ENCODE results near the gene NUBP2.

NUBP2 gene

DNA sequence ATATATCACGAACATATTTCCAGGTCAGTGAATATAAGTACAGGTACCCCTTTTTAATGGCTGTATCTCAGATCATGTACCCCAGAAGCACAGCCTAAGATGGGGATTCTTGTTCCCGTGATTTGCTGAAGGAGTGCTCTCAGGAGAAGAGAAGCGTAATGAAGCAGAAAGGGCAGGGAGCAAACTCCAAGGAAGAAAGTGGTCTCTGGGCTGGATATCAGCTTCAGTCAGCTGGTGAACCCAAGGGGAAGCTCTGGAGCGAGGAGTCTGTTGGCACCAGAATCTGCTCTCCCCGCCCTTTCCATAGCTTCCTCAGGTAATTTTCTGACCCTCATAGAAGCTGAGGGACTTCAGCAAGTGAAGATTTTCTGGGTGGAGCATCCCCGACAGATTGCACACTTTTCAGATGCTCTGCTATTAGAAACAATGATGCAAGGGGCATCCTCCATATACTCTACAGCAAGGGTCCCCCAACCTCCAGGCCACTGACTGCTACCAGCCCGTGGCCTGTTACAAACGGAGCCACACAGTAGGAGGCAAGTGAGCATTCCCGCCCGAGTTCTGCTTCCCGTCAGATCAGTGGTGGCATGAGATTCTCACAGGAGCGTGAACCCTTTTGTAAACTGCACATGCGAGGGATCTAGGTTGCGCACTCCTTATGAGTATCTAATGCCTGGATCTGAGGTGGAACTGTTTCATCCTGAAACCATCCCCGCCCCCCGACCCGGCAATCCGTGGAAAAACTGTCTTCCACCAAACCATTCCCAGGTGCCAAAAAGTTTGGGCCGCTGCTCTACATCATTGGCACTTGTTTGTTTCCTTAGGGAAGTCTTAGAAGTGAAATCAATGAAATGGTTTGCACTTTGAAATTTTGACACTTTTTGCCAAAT, 48.7 kb downstream of the NUBP2 start:
- no peak for DNase-seq

DNA sequence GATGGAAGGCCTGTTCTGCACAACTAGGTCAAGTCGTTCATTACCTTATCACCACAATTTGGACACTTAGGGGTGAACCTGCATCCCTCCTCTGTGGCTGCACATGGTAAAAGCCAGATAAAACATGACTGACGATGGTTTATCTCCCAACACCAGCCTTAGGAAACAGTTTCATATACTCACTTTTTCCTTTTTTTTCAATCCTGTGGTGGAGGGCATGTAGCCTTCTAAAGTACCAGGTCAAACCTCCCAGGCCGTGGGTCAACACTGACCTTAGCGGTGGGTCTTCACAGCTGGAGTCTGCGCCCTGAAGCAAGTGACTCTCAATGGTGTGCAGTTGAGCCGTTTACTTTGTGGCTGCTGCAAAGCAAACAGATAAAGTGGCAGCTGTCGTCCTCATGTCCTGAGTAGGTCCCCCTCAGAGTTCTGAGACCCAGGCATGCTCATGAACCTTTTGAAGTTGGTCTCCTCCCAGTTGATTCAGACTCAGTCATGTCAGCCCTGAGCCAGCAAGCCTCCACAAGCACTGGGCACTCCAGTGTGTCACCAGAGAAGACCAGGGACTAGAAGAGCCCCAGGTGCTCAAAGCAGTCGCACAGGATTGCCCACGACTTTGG, 50.2 kb downstream of the NUBP2 start:
- DNase-seq = no peak

DNA sequence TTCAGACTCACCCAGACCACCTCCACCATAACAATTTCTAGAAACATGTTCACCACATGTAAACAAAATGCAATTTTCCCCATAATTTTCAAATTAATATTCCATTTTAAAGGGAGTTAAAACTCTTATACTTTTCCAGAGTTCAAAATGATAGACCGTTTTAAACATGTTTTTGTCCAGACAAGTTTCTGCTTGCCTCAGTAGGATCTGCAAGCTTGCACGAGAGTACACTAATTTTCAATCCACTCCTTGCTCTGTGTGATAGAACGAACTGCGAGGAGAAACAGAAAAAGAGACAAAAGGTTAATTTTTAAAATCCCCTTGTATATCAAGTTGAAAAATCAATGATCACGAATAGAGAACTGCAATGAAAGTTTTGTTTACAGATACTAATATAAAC, 51.3 kb downstream of the NUBP2 start:
- no peak for DNase-seq

All from NCI-H748 treated with DMSO at 0.1 percent for 48 hours (cell line).